A673 (cell line): ENCODE measurements around the gene ENTPD6.
"Not testable (repeated sequence)": the region's sequence is repeated elsewhere in the genome, so short reads cannot be mapped to it uniquely, and the experiment has no call there.

Experiments
- CTCF ChIP-seq: fragments of 300-800, 200-600 bp; sonication (generic); conservative IDR thresholded peaks from 2 replicates; pipeline ENCODE4 v1.5.1; 2017; ENCODE audit warnings: low read depth, mild to moderate bottlenecking, antibody characterized with exemption, low read length, moderate library complexity, mixed read lengths
- EZH2 ChIP-seq: fragments of 200-600 bp; sonication (generic); IDR thresholded peaks from 2 replicates; pipeline ENCODE4 v1.6.1; 2017; ENCODE audit warnings: borderline replicate concordance, low read depth, mild to moderate bottlenecking, mixed read lengths, antibody characterized with exemption, low read length; ENCODE audit not compliant: poor library complexity, severe bottlenecking

GRCh38 chr20:25234009-25234849 lies 38.7 kb downstream of the ENTPD6 start:
- TF ChIP-seq CTCF, EZH2: not testable (repeated sequence)
